Stomach (tissue), 9 donors: ENCODE data around the gene ASIP. TPM values are rescaled to one million over a fixed set of nuclear protein-coding genes. Genes with fewer than 3 reads are reported as not detected.
"Not testable (repeated sequence)": the region's sequence is repeated elsewhere in the genome, so short reads cannot be mapped to it uniquely, and the experiment has no call there.

Source experiments
- DNase-seq, 2 donors: peaks; one replicate each; pipeline versions ENCODE4 v3.0.0 to v3.0.0-alpha.2; 2013 to 2019
- H3K27ac ChIP-seq, 5 donors: fragments of 200-600 bp in 4 of 5; sonication (generic) in 4 of 5; one replicate each; pipeline ENCODE4 v1.5.1; 2013 to 2019; ENCODE audit warnings: mild to moderate bottlenecking in 1 of 5, moderate library complexity in 1 of 5
- H3K27me3 ChIP-seq, 3 donors: fragments of 200-600 bp; sonication (generic); one replicate each; pipeline ENCODE4 v1.5.1; 2017 to 2019; ENCODE audit warnings: mixed run types in 1 of 3
- H3K36me3 ChIP-seq, 4 donors: fragments of 200-600 bp; sonication (generic); 1 replicate in 3 of 4; 2 replicates in 1 of 4; pipeline ENCODE4 v1.5.1; 2016 to 2019
- H3K4me1 ChIP-seq, 4 donors: fragments of 200-600 bp; sonication (generic); one replicate each; pipeline ENCODE4 v1.5.1; 2016 to 2019
- H3K4me3 ChIP-seq, 4 donors: fragments of 200-600 bp; sonication (generic) in 3 of 4; one replicate each; pipeline ENCODE4 v1.5.1; 2016 to 2019; ENCODE audit warnings: mild to moderate bottlenecking in 1 of 4
- H3K9me3 ChIP-seq, 4 donors: fragments of 200-600 bp; sonication (generic); one replicate each; pipeline ENCODE4 v1.5.1; 2016 to 2019
- EP300 ChIP-seq: sonication (generic); formaldehyde crosslinking; IDR thresholded peaks from one replicate; pipeline ENCODE4 v1.6.1; 2017; ENCODE audit warnings: antibody characterized with exemption
- POLR2A ChIP-seq, 4 donors: fragments of 450-650 bp; IDR thresholded peaks; one replicate each; pipeline ENCODE4 v1.6.1; 2016; ENCODE audit warnings: antibody characterized with exemption in 4 of 4, control low read depth in 2 of 4, mild to moderate bottlenecking in 1 of 4, moderate library complexity in 1 of 4
- POLR2AphosphoS5 ChIP-seq, 3 donors: sonication (generic); formaldehyde crosslinking; IDR thresholded peaks; one replicate each; pipeline ENCODE4 v1.6.1; 2016; ENCODE audit warnings: antibody characterized with exemption in 3 of 3
- WGBS, 5 donors: extraction: QIAGEN DNeasy Blood & Tissue Kit in 3 of 5; methylation state at CpG; one replicate each; pipeline versions ENCODE4 v1.1.5 to v1.1.7; 2013 to 2018; 5-methylcytosine and 5-hydroxymethylcytosine counted together
- intact Hi-C: fragments of 100-400 bp; cut with DNase I; formaldehyde crosslinking; loops from one replicate; pipeline ENCODE4 v1.15.1; 2023; ENCODE audit warnings: low total_unique reads
- polyA plus RNA-seq, 3 donors: library from polyadenylated mRNA; stranded (reverse); fragments of 200-250 nt; gene quantifications; one replicate each; pipeline ENCODE4 v1.2.3, GENCODE V29; 2013
- total RNA-seq, 5 donors: library from RNA; depleted of rRNA; stranded (reverse); fragments of >200 nt; gene quantifications; one replicate each; pipeline versions ENCODE4 v1.1.0 to v1.2.3, GENCODE V29; 2014 to 2016
- TF ChIP-seq, protein P1 (sequence below), 7 experiments: fragments of 450-650 bp in 4 of 7; fragments of 200-600 bp in 3 of 7; sonication (generic) in 3 of 7; IDR thresholded peaks; one replicate each; pipeline ENCODE4 v1.5.1; 2016 to 2019; ENCODE audit warnings: antibody characterized with exemption in 7 of 7, control low read depth in 2 of 7, mild to moderate bottlenecking in 1 of 7
- donor health status: healthy with polysubstance abuse.
- donor health status: Bipolar disorder and iron deficiency.
- donor health status: healthy.

Gene ASIP
- total and polyA plus RNA-seq, 8 donors, result 0.35 to 1.1 TPM; not detected in 6

DNA sequence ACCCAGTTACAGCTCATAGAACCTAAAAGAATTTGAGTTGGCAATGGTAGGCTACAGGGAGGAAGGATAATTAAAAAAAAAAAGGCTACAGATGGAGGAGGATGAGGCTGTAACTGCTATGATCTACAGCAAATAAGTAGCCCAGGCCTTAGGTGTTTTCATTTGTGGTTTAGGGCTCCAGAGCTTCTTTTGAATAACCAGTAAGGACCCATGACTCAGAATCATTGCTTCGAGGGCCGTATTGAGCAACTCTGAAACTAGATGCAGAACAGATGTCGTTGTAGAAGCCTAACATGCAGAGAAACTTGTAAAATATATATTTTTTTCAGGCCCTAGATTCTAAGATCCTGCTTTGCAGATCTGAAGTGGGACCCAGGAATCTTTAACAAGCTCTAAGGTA is 19.0 kb upstream of the ASIP start:
- no peak for DNase-seq
- intact Hi-C loops, result no loop called here

DNA sequence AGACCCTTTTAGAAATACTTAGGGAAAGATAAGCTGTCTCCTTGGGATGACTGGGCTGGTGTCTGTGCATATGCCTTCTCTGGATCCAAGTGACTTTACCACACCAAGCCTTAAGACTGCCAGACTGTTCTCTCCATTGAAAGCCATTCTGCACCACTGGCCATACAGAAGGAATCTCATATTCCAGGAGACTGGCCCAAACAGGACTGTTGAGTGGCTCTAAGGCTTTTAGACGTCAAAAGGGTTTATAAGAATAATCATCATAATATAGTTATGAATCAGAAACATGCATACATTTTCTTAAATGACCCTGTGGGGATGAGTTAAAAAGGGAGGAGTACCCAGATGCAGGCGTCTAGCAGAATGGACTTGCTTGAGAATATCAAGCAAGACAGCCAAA is 17.0 kb upstream of the ASIP start:
- H3K36me3 ChIP-seq, H3K4me3 ChIP-seq, H3K9me3 ChIP-seq, DNase-seq, intact Hi-C loops, H3K4me1 ChIP-seq, H3K27ac ChIP-seq, H3K27me3 ChIP-seq: not testable (repeated sequence)
- WGBS, 5 donors, result 82 to 100% (median 92%) methylated on average over 1 to 2 of the region's 2 CpGs

More for the DNA sequence above, 19.0 kb upstream of the ASIP start:
- H3K27ac ChIP-seq, result no peak overlapping the region
- no peaks in the 10 kb centered on the region for H3K9me3 ChIP-seq
- H3K4me1 ChIP-seq, result no peaks in the 10 kb centered on the region
- no peaks in the 10 kb centered on the region for H3K36me3 ChIP-seq
- no peak for TF ChIP-seq POLR2A (IDR thresholded peaks at IDR 0.05)
- no peak for TF ChIP-seq POLR2AphosphoS5 (IDR thresholded peaks at IDR 0.05)
- TF ChIP-seq, protein P1, sequence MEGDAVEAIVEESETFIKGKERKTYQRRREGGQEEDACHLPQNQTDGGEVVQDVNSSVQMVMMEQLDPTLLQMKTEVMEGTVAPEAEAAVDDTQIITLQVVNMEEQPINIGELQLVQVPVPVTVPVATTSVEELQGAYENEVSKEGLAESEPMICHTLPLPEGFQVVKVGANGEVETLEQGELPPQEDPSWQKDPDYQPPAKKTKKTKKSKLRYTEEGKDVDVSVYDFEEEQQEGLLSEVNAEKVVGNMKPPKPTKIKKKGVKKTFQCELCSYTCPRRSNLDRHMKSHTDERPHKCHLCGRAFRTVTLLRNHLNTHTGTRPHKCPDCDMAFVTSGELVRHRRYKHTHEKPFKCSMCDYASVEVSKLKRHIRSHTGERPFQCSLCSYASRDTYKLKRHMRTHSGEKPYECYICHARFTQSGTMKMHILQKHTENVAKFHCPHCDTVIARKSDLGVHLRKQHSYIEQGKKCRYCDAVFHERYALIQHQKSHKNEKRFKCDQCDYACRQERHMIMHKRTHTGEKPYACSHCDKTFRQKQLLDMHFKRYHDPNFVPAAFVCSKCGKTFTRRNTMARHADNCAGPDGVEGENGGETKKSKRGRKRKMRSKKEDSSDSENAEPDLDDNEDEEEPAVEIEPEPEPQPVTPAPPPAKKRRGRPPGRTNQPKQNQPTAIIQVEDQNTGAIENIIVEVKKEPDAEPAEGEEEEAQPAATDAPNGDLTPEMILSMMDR (IDR thresholded peaks at IDR 0.05), result no peak
- TF ChIP-seq EP300, result no peak
- peaks cover 0 to 5% (median 0%) of the 10 kb centered on the region in 3 donors for H3K27me3 ChIP-seq
- 42 to 69% (median 61%) methylated on average over 3 of the region's 3 CpGs for WGBS, 5 donors
- H3K4me3 ChIP-seq, result no peak overlapping the region

DNA sequence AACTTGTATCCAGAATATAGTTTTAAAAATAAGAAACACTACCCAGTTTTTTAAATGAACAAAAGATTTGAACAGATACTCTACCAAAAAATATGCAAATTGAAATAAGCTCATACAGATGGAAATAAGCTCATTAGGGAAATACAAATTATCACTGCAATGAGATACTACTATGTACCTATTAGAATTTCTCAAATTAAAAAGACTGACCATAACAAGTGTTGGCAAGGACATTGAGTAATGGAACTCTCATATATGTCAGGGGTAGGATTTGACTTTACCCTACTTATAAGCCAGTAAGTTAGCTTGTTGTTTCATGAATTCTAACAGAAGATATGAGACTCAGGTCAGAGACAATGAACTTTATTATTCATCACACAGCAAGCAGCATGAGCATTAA is 9.6 kb upstream of the ASIP start:
- intact Hi-C loops, result no loop called here
- H3K27ac ChIP-seq, result no peak overlapping the region

DNA sequence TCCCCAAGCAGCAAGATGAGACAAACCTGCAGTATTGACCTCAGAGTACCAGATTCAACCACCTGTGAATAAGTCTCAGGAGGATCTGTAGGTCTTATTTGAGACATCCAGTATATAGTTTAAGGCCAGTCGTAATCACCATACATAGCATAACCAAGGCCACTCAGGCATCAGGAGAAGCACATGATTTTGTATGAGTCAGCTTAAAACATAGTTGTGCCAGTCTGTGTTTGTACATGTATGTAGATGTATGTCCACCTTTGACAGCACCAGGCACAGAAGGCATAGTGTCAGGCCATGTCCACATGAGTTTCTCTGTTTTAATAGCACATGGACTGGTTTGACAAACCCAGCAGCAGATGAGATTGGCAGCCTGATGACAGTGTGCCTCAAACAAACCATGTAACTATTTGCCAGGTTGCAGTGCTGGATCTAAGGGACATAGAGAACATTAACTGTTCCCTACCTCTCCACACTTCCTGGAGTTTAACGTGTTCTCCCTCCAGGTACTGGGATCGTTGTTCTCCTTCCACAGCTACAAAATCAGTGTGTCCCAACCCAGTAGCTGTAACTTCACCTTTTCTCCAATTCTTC is 8.6 kb upstream of the ASIP start:
- Histone ChIP-seq H3K4me1 (no peaks in the 10 kb centered on the region), H3K36me3 (no peaks in the 10 kb centered on the region), H3K9me3 (peaks cover 0 to 9% (median 4%) of the 10 kb centered on the region in 4 donors), H3K27me3 (no peaks in the 10 kb centered on the region), H3K27ac (no peak overlapping the region), H3K4me3 (no peak overlapping the region)
- TF ChIP-seq POLR2AphosphoS5 (IDR thresholded peaks at IDR 0.05), result no peak
- TF ChIP-seq POLR2A (IDR thresholded peaks at IDR 0.05), result no peak
- TF ChIP-seq, protein P1 (IDR thresholded peaks at IDR 0.05), result no peak
- TF ChIP-seq EP300, result no peak
- DNase-seq, result no peak
- intact Hi-C loops, result no loop called here
- WGBS, 5 donors, result 87 to 95% (median 90%) methylated on average over 3 of the region's 3 CpGs

More for the DNA sequence above, 9.6 kb upstream of the ASIP start:
- no peak for DNase-seq
- Histone ChIP-seq H3K36me3 (no peaks in the 10 kb centered on the region), H3K27me3 (no peaks in the 10 kb centered on the region), H3K4me1 (no peaks in the 10 kb centered on the region), H3K4me3 (no peak overlapping the region), H3K9me3 (no peaks in the 10 kb centered on the region)
- TF ChIP-seq POLR2AphosphoS5 (IDR thresholded peaks at IDR 0.05) (no peak), POLR2A (IDR thresholded peaks at IDR 0.05) (no peak), EP300 (no peak)
- TF ChIP-seq, protein P1 (IDR thresholded peaks at IDR 0.05), result no peak

DNA sequence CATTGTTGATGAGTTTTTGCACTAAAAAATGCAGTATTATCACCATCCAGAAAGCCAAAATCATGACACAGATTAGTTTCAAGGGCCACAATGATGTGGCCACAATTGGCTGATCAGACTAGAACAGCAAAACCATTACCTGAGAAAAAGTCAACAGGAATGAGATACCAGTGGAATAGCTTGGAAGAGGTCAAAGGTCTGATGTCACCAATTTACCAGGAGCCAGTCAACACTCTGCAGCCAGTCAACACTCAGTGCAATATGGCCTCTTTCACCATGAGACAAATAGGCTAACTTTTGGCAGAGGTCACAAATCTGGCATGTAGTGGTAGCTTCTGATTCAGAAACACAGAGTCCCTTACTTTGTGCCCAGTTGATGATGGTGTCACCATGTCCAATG is 7.5 kb upstream of the ASIP start:
- Histone ChIP-seq H3K27ac (no peak overlapping the region), H3K4me1 (no peaks in the 10 kb centered on the region), H3K4me3 (no peak overlapping the region), H3K36me3 (no peaks in the 10 kb centered on the region), H3K9me3 (peaks cover 0 to 19% (median 9%) of the 10 kb centered on the region in 4 donors), H3K27me3 (no peaks in the 10 kb centered on the region)
- intact Hi-C loops, result no loop called here
- TF ChIP-seq EP300 (no peak), POLR2A (IDR thresholded peaks at IDR 0.05) (no peak)
- no peak for DNase-seq
